Endothelial cell of umbilical vein (primary cell): ENCODE data around the gene CEP128.

Source experiments
- CTCF ChIP-seq, 2 donors: IDR thresholded peaks; 1 replicate in 1 of 2; 2 replicates in 1 of 2; pipeline ENCODE4 v1.5.1; 2011; ENCODE audit warnings: low read length in 2 of 2, mild to moderate bottlenecking in 2 of 2, moderate library complexity in 2 of 2, control low read depth in 1 of 2, inconsistent platforms in 1 of 2, low read depth in 1 of 2; ENCODE audit not compliant: insufficient read depth in 1 of 2; ENCODE audit errors: extremely low read depth in 1 of 2
- EZH2 ChIP-seq: IDR thresholded peaks from 2 replicates; pipeline ENCODE4 v1.6.1; 2012; ENCODE audit warnings: borderline replicate concordance, low read depth, mild to moderate bottlenecking, moderate library complexity, low read length, inconsistent platforms; ENCODE audit not compliant: severe bottlenecking
- GATA2 ChIP-seq: IDR thresholded peaks from 2 replicates; pipeline ENCODE4 v1.7.0; 2011; ENCODE audit warnings: low read depth, mild to moderate bottlenecking, moderate library complexity, mixed read lengths, low read length; ENCODE audit not compliant: insufficient read length, insufficient read depth
- JUN ChIP-seq: IDR thresholded peaks from 2 replicates; pipeline ENCODE4 v1.6.1; 2011; ENCODE audit warnings: borderline replicate concordance, low read depth; ENCODE audit not compliant: insufficient read length, insufficient read depth
- MAX ChIP-seq: IDR thresholded peaks from 2 replicates; pipeline ENCODE4 v1.6.1; 2011; ENCODE audit not compliant: insufficient read depth, insufficient read length
- MYC ChIP-seq: IDR thresholded peaks from one replicate; pipeline ENCODE4 v1.6.1; 2011; ENCODE audit warnings: mild to moderate bottlenecking, low read depth, low read length
- POLR2A ChIP-seq: IDR thresholded peaks from 2 replicates; pipeline ENCODE4 v1.6.1; 2012; ENCODE audit warnings: low read depth, mild to moderate bottlenecking, control low read depth, low read length
- POLR2AphosphoS5 ChIP-seq: IDR thresholded peaks from 2 replicates; pipeline ENCODE4 v1.6.1; 2012; ENCODE audit warnings: low read depth, mild to moderate bottlenecking, control low read depth, low read length, moderate library complexity; ENCODE audit not compliant: insufficient read depth

GRCh38 chr14:80924365-80925103 is 17.0 kb downstream of the CEP128 start:
- TF ChIP-seq JUN: no peak
- no peak for TF ChIP-seq CTCF (IDR thresholded peaks at IDR 0.05; ENCODE audit: extremely low read depth in 1 of 2, insufficient read depth in 1 of 2, low read depth in 1 of 2, low read length in 2 of 2)
- TF ChIP-seq POLR2AphosphoS5: no peak
- no peak for TF ChIP-seq POLR2A
- TF ChIP-seq EZH2: no peak
- TF ChIP-seq MAX: no peak
- TF ChIP-seq GATA2: no peak
- no peak for TF ChIP-seq MYC
